Measurements from ENCODE around the gene OXTR. TPM values are rescaled to one million over a fixed set of nuclear protein-coding genes. Genes with fewer than 3 reads are reported as not detected.

The OXTR gene
- total and polyA plus RNA-seq, 4 donors: 0.49 to 3.5 (median 1.9) TPM

- TF ChIP-seq CTCF (IDR thresholded peaks at IDR 0.05; ENCODE audit: control extremely low read depth, extremely low read depth): no peak
- Histone ChIP-seq H3K36me3 (ENCODE audit: control insufficient read depth in 4 of 4, insufficient read depth in 4 of 4, low read length in 4 of 4) (no peaks in the 10 kb centered on the region), H3K4me1 (ENCODE audit: control insufficient read depth in 5 of 5, insufficient read depth in 5 of 5, low read length in 5 of 5) (peaks cover 0 to 12% (median 0%) of the 10 kb centered on the region in 5 donors), H3K27me3 (ENCODE audit: control insufficient read depth in 3 of 3, insufficient read depth in 3 of 3, low read length in 2 of 3) (no peaks in the 10 kb centered on the region), H3K4me3 (no peak overlapping the region), H3K9ac (ENCODE audit: insufficient read depth in 1 of 2, low read length in 2 of 2) (no peak overlapping the region), H3K9me3 (ENCODE audit: control insufficient read depth in 4 of 4, insufficient read depth in 3 of 4, low read length in 3 of 4) (no peaks in the 10 kb centered on the region), H3K27ac (ENCODE audit: low read depth in 1 of 2, low read length in 1 of 2) (no peak overlapping the region)
- no peak for DNase-seq
- 80 to 89% methylated on average over 5 of the region's 5 CpGs for WGBS, 2 donors
- ATAC-seq (ENCODE audit: insufficient read depth, low FRiP score): peak; percentile 24
Measured at GRCh38 chr3:8739757-8740504, 29.5 kb downstream of the OXTR start.

- DNase-seq (no peak), ATAC-seq (ENCODE audit: insufficient read depth, low FRiP score) (no peak)
- no peak overlapping the region for H3K9ac ChIP-seq (ENCODE audit: insufficient read depth in 1 of 2, low read length in 2 of 2)
- H3K4me3 ChIP-seq: no peak overlapping the region
- 64 to 75% methylated on average over 3 of the region's 3 CpGs for WGBS, 2 donors
- no peak for TF ChIP-seq CTCF (IDR thresholded peaks at IDR 0.05; ENCODE audit: control extremely low read depth, extremely low read depth)
- no peaks in the 10 kb centered on the region for H3K27me3 ChIP-seq (ENCODE audit: control insufficient read depth in 3 of 3, insufficient read depth in 3 of 3, low read length in 2 of 3)
- no peaks in the 10 kb centered on the region for H3K9me3 ChIP-seq (ENCODE audit: control insufficient read depth in 4 of 4, insufficient read depth in 3 of 4, low read length in 3 of 4)
- H3K36me3 ChIP-seq (ENCODE audit: control insufficient read depth in 4 of 4, insufficient read depth in 4 of 4, low read length in 4 of 4): no peaks in the 10 kb centered on the region
- peaks cover 0 to 15% (median 1%) of the 10 kb centered on the region in 5 donors for H3K4me1 ChIP-seq (ENCODE audit: control insufficient read depth in 5 of 5, insufficient read depth in 5 of 5, low read length in 5 of 5)
- H3K27ac ChIP-seq (ENCODE audit: low read depth in 1 of 2, low read length in 1 of 2): no peak overlapping the region
Measured at GRCh38 chr3:8738639-8739038, 30.8 kb downstream of the OXTR start.

- no peak overlapping the region for H3K27ac ChIP-seq (ENCODE audit: low read depth in 1 of 2, low read length in 1 of 2)
- H3K27me3 ChIP-seq (ENCODE audit: control insufficient read depth in 3 of 3, insufficient read depth in 3 of 3, low read length in 2 of 3): no peaks in the 10 kb centered on the region
- H3K4me1 ChIP-seq (ENCODE audit: control insufficient read depth in 5 of 5, insufficient read depth in 5 of 5, low read length in 5 of 5): peaks cover 0 to 23% (median 8%) of the 10 kb centered on the region in 5 donors
- no peaks in the 10 kb centered on the region for H3K36me3 ChIP-seq (ENCODE audit: control insufficient read depth in 4 of 4, insufficient read depth in 4 of 4, low read length in 4 of 4)
- TF ChIP-seq CTCF (IDR thresholded peaks at IDR 0.05; ENCODE audit: control extremely low read depth, extremely low read depth): no peak
- no peak overlapping the region for H3K4me3 ChIP-seq
- DNase-seq: no peak
- ATAC-seq (ENCODE audit: insufficient read depth, low FRiP score): no peak
- no peaks in the 10 kb centered on the region for H3K9me3 ChIP-seq (ENCODE audit: control insufficient read depth in 4 of 4, insufficient read depth in 3 of 4, low read length in 3 of 4)
- no peak overlapping the region for H3K9ac ChIP-seq (ENCODE audit: insufficient read depth in 1 of 2, low read length in 2 of 2)
Measured at GRCh38 chr3:8737823-8738222, 31.6 kb downstream of the OXTR start.

GRCh38 chr3:8737301-8737700, 32.1 kb downstream of the OXTR start:
- ATAC-seq (ENCODE audit: insufficient read depth, low FRiP score): no peak

More at GRCh38 chr3:8737301-8737700, 32.1 kb downstream of the OXTR start:
- Histone ChIP-seq H3K4me1 (ENCODE audit: control insufficient read depth in 5 of 5, insufficient read depth in 5 of 5, low read length in 5 of 5) (peaks cover 0 to 26% (median 8%) of the 10 kb centered on the region in 5 donors), H3K27me3 (ENCODE audit: control insufficient read depth in 3 of 3, insufficient read depth in 3 of 3, low read length in 2 of 3) (no peaks in the 10 kb centered on the region), H3K9ac (ENCODE audit: insufficient read depth in 1 of 2, low read length in 2 of 2) (no peak overlapping the region), H3K36me3 (ENCODE audit: control insufficient read depth in 4 of 4, insufficient read depth in 4 of 4, low read length in 4 of 4) (no peaks in the 10 kb centered on the region), H3K9me3 (ENCODE audit: control insufficient read depth in 4 of 4, insufficient read depth in 3 of 4, low read length in 3 of 4) (no peaks in the 10 kb centered on the region), H3K27ac (ENCODE audit: low read depth in 1 of 2, low read length in 1 of 2) (no peak overlapping the region), H3K4me3 (no peak overlapping the region)
- no peak for TF ChIP-seq CTCF (IDR thresholded peaks at IDR 0.05; ENCODE audit: control extremely low read depth, extremely low read depth)
- 91 to 94% methylated on average over 4 of the region's 4 CpGs for WGBS, 2 donors
- DNase-seq: no peak

Measured in lung (tissue), 12 donors.